NK-92 (cell line): Measurements from ENCODE around the gene RXRG.

Experiments used
- DNase-seq: peaks from one replicate; lab custom pipeline; 2025; ENCODE audit not compliant: unreplicated experiment; lab: John Stamatoyannopoulos, UW

Gene RXRG

GRCh38 chr1:165411396-165411795, 33.5 kb downstream of the RXRG start:
- no peak for DNase-seq

- DNase-seq = no peak
Observed at GRCh38 chr1:165409657-165410358, 35.1 kb downstream of the RXRG start.

GRCh38 chr1:165408518-165408917, 36.4 kb downstream of the RXRG start:
- DNase-seq = no peak

DNA sequence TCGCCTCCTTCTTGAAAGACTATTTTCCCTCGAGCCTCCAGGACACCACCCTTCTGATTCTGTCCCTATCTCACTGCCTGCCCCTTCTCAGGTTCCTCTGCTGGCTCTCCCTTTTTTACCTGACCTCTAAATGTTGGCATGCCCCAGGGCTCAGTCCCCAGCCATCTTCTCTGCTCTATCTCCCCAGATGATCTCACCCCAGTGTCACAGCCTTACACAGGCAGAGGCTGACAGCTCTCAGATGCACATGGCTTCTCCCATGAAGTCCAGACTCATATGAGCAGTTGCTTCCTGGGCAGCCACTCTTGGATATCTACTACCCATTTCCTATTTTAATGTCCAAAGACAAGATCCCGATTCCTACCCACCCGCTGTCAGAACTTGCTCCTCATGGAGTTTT, 37.5 kb downstream of the RXRG start:
- DNase-seq = no peak

DNA sequence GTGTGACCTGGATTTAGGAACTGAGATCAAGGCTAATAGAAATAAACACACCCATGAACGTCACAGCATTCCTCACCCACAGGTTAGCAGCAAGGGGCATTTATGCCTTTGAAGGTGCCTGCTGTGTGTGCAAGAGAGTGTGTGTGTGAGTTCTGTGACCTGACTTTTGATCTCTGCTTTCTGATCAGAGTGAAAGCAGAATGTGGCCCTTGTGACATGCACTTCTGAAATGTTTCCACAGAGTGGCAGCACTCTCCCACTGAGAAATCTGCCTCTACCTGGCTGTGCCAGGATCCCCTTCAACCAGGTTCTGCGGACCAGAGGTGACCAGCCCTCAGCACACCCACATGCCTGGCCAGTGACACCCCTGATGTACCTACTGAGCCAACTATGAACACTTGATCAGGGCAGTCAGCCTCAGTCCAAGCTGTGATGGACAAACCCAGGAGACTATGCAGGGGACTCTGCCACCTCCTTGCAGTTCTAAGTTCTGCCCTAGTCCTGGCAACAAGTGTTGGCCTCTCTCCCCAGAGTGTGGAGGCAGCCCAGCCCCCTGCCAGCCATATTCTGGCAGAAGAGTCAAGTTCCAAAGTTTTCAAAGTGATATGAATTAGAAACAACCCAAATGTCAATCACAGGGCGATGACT, 41.0 kb downstream of the RXRG start:
- no peak for DNase-seq

- DNase-seq = no peak
Observed at GRCh38 chr1:165402517-165403111, 42.3 kb downstream of the RXRG start.

- DNase-seq = no peak
Observed at GRCh38 chr1:165397944-165398343, 47.0 kb downstream of the RXRG start.

GRCh38 chr1:165395901-165396300, 49.0 kb downstream of the RXRG start:
- DNase-seq = no peak

- DNase-seq = no peak
Observed at GRCh38 chr1:165395478-165395877, 49.4 kb downstream of the RXRG start.

GRCh38 chr1:165392634-165393571, 52.0 kb downstream of the RXRG start:
- DNase-seq = no peak

- DNase-seq = no peak
Observed at GRCh38 chr1:165389609-165390008, 55.3 kb downstream of the RXRG start.

DNA sequence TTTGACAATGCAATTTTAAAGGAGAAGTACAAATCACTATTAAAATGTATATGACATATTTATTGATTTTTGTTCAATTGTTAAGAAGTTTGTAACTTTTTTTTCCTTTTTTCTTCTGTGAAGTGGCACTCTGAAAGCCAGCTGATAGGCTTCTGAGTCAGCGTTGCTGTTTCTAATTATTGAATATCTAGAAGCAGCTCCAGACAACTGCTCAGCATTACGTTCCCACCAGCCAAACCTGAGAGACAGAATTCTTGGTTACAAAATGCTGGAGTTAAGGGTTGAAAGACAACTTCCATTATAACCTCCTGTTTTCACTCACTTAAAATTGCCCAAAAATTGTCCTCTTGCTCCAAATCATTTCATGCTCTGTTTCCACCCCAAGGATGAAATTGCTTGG, 57.0 kb downstream of the RXRG start:
- no peak for DNase-seq

GRCh38 chr1:165387505-165387904, 57.4 kb downstream of the RXRG start:
- DNase-seq = no peak

DNA sequence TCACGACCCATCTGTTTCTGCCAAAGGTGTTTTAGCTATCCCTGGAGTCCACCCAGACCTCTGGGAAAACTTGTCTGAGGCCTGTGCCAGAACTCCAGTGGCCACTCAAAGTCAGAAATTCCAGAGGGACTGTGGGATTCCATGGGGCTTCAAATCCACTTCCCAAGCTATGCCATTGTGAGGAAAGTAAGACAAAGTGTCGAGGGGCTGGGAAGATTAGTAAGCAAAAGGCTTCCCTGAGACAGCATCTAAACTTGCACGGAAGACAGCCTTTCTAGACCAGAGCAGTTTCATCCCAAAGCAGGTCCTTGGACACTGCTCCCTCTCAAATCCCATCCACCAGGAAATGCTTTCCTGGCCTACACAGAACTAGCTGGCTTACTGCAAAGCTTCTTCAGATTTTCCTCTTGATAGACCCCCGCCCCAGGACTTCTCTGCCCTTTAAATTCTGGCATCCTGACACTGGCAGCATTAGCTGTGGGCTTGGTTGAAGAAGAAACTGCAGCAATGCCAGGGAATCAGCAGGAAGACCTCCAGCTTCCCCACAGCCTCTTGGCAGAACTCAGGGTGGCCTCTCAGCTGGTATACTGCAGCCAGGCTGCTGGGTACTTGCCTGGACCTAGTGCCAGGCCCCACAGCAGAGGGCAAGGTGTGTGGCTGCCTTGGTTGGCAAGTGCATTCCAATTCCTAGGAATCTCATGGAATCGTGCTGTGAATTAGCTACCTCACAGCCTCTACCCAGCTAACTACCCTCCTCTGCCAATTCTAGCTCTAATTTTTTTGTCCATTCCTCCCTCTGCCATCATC, 61.1 kb downstream of the RXRG start:
- DNase-seq = no peak

DNA sequence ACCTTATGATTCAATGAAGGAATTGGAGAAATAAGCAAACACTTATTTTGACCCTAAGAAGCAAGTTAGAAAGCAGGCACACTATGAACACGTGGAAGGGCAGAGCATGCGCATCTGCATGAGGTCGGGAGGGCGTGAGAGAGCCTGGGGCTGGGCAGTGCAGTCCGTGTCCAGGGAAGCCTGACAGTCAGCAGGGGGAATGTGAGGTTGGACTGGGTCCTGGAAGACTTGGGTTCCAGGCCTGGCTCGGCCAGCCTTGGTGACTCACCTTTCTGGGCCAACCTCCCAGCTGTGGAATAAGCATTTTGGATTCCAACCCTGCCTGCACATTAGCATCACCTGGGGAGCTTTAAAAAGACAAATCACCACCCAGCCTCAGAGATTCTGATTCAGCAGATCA, 61.9 kb downstream of the RXRG start:
- no peak for DNase-seq

GRCh38 chr1:165381745-165382505, 63.0 kb downstream of the RXRG start:
- no peak for DNase-seq

DNA sequence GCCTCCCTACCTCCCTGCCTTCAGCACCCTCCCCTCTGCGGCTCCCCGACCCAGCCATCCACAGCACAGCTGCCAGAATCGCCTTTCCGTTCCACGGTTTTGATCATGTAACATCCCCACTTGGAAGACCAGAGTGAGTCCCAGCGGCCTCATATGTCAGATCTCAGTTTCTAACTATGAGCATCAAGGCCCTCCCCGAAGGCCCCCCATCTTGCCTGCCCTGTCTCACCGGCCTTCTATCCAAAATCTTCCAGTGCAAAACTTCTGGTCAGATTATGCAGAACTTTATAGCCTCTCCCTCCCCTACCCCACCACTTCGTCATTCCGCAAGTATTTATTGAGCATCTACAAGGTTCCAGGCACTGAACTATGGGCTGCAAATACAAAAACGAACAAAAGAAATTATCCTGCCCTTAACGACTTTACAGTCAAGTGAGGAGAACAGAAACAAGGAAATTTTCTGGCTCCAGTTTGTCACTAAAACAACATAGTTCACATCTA, 68.1 kb downstream of the RXRG start:
- DNase-seq = no peak

DNA sequence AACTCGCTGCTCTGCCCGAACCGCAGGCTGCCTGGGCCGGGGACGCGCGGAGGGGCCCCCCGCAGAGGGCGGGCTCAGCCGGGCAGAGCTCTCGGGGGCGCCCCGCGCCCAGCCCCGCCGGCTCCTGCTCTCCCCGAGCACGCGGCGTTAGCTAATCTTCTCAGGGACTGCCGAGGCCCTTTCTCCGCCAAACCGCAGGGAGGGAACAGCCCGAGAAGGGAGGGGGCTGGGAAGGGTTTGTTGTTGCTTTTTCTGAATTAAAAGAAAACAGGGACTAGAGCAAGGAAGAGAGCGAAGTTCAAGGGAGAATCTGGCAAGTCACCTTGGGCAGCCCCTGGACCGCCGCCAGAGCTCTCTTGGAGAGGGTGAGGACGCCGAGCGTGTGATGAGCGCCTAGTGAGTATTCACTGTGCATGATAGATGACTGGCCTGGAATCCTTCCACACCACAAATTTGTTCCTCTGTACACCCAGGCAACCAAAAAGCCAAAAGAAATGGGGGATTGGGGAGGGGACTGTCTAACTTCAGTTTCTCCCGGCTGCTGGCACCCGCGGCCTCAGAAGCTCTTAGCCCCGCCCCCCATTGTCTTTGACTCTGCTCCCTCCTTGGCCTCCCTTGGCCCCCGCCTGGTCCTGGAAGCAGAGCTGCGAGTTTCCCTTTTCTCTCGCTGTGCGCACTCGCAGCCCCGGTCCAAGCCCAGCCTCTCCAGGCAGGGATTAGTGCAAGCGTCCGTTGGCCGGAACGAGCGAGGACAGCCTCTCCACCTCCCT, 68.7 kb downstream of the RXRG start:
- DNase-seq = no peak

DNA sequence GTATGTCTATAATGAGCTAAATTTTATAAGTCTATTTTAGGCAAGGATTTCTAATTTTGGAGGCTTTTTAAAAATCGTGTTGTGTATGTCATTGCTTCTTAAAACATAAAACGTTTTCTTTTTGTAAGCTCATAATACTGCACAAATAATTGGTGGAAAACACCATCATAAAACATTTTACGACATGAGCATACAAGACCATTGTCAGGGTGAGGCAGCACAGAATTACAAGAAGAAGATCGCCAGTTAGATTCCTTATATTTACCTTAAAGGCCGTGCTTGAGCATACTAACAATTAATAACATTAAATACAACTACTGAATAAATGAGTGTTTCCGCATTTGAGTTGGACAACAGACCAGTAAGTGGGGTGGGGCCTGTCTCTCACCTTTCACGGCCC, 69.3 kb downstream of the RXRG start:
- no peak for DNase-seq
